ENCODE results near the gene GTSE1. TPM values are rescaled to one million over a fixed set of nuclear protein-coding genes. Genes with fewer than 3 reads are reported as not detected.
A peak's percentile ranks its signal among the peaks of the same experiment; 100 is the strongest.

The GTSE1 gene
- total and polyA plus RNA-seq, 2 donors (not counting 1 experiment from before 2014, with no cell fraction given), result 2.0 to 3.6 TPM

DNA sequence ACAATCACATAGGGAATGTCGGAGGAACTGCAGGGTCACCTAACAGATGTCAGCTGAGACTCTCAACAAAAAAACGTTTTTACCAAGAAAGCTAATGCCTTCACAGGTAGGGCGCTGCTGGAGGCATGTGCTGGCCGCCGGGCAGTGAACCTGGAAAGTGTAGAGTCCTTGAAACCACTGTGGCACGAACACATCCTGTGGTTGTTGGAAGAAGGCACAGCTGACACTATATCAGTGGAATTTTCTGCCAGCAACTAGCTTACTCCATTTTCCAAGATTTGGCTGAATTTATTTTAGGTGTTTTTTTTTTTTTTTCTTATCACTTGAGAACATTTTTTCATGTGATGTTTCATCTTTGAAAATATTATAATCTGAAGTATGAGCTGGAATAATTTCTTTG is 53.0 kb downstream of the GTSE1 start:
- Histone ChIP-seq H3K9me3 (ENCODE audit: control insufficient read depth, insufficient read depth, low read depth, low read length) (no peaks in the 10 kb centered on the region), H3K4me2 (ENCODE audit: extremely low read depth, insufficient read depth, low read length) (no peak overlapping the region), H3K79me2 (ENCODE audit: control insufficient read depth, insufficient read depth, low read length) (no peaks in the 10 kb centered on the region), H3K36me3 (ENCODE audit: control insufficient read depth, insufficient read depth, low read length) (peaks cover 33% of the 10 kb centered on the region), H3K27ac (ENCODE audit: insufficient read depth, low read length) (no peak overlapping the region), H3K9ac (ENCODE audit: insufficient read depth, low read length) (no peak overlapping the region), H4K20me1 (ENCODE audit: control insufficient read depth, extremely low read depth, insufficient read depth, low read length) (no peaks in the 10 kb centered on the region), H3K4me3 (replicated peaks in 1 of 4; ENCODE audit: control extremely low read depth in 1 of 4, insufficient read depth in 1 of 4, low read depth in 3 of 4, low read length in 4 of 4) (no peak overlapping the region), H3K27me3 (ENCODE audit: control insufficient read depth, insufficient read depth, low read length) (no peaks in the 10 kb centered on the region), H3K4me1 (ENCODE audit: control insufficient read depth, extremely low read depth, insufficient read depth, low read length) (no peaks in the 10 kb centered on the region), H2AFZ (ENCODE audit: low read length) (no peak overlapping the region)
- TF ChIP-seq, protein P1, sequence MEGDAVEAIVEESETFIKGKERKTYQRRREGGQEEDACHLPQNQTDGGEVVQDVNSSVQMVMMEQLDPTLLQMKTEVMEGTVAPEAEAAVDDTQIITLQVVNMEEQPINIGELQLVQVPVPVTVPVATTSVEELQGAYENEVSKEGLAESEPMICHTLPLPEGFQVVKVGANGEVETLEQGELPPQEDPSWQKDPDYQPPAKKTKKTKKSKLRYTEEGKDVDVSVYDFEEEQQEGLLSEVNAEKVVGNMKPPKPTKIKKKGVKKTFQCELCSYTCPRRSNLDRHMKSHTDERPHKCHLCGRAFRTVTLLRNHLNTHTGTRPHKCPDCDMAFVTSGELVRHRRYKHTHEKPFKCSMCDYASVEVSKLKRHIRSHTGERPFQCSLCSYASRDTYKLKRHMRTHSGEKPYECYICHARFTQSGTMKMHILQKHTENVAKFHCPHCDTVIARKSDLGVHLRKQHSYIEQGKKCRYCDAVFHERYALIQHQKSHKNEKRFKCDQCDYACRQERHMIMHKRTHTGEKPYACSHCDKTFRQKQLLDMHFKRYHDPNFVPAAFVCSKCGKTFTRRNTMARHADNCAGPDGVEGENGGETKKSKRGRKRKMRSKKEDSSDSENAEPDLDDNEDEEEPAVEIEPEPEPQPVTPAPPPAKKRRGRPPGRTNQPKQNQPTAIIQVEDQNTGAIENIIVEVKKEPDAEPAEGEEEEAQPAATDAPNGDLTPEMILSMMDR (conservative IDR thresholded peaks at IDR 0.05 in 1 of 2, IDR thresholded peaks at IDR 0.05 in 1 of 2; ENCODE audit: low read depth in 1 of 2, low read length in 2 of 2), result no peak
- TF ChIP-seq EZH2 (IDR thresholded peaks at IDR 0.05; ENCODE audit: low read length, missing control alignments), result no peak
- DNase-seq (ENCODE audit: low read depth in 2 of 2), result peak in 1 of 2 donors; percentile 66

DNA sequence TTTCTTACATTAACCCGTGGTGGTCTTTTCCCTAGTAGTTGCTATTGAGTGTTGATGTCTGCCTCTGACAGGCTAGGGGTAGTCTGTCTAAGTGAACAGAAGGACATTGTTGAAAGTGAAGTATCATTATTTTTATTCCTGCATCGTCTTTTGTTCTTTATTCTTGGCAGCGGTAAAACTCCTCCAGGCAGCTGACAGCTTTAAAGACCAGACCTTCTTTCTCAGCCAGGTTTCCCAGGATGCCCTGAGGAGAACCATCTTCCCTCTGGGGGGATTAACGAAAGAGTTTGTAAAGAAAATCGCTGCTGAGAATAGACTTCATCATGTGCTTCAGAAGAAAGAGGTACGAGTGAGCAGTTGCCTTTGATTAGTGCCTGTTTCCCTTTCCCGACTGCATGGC is 53.5 kb downstream of the GTSE1 start:
- TF ChIP-seq, protein P1 (conservative IDR thresholded peaks at IDR 0.05 in 1 of 2, IDR thresholded peaks at IDR 0.05 in 1 of 2; ENCODE audit: low read depth in 1 of 2, low read length in 2 of 2), result no peak
- no peak for TF ChIP-seq EZH2 (IDR thresholded peaks at IDR 0.05; ENCODE audit: low read length, missing control alignments)
- Histone ChIP-seq H3K9ac (ENCODE audit: insufficient read depth, low read length) (no peak overlapping the region), H3K27me3 (ENCODE audit: control insufficient read depth, insufficient read depth, low read length) (no peaks in the 10 kb centered on the region), H3K4me2 (ENCODE audit: extremely low read depth, insufficient read depth, low read length) (no peak overlapping the region), H3K9me3 (ENCODE audit: control insufficient read depth, insufficient read depth, low read depth, low read length) (no peaks in the 10 kb centered on the region), H2AFZ (ENCODE audit: low read length) (no peak overlapping the region), H4K20me1 (ENCODE audit: control insufficient read depth, extremely low read depth, insufficient read depth, low read length) (no peaks in the 10 kb centered on the region), H3K36me3 (ENCODE audit: control insufficient read depth, insufficient read depth, low read length) (peaks cover 35% of the 10 kb centered on the region), H3K4me3 (replicated peaks in 1 of 4; ENCODE audit: control extremely low read depth in 1 of 4, insufficient read depth in 1 of 4, low read depth in 3 of 4, low read length in 4 of 4) (no peak overlapping the region), H3K79me2 (ENCODE audit: control insufficient read depth, insufficient read depth, low read length) (no peaks in the 10 kb centered on the region), H3K4me1 (ENCODE audit: control insufficient read depth, extremely low read depth, insufficient read depth, low read length) (no peaks in the 10 kb centered on the region), H3K27ac (ENCODE audit: insufficient read depth, low read length) (no peak overlapping the region)
- no peak for DNase-seq (ENCODE audit: low read depth in 2 of 2)

DNA sequence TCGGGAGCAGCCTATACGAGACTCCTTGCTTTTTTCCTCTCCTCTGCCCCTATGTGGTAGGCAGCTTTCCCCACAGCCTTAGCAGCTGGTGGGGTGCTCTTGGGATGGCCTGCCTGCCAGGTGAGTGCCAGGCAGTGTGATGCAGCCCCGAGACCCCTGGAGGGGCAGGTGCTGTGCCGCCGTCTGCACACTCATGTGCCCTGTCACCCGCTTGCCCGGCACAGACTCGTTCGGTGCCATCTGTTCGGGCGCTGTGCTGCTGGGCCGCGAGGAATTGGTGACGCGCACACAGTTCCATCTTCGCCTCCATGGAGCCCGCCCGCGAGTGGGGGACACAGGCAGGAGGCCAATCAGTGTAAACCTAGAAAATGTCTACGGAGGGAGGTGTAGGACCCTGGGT is 54.0 kb downstream of the GTSE1 start:
- DNase-seq (ENCODE audit: low read depth in 2 of 2), result no peak
- no peaks in the 10 kb centered on the region for H4K20me1 ChIP-seq (ENCODE audit: control insufficient read depth, extremely low read depth, insufficient read depth, low read length)
- no peaks in the 10 kb centered on the region for H3K27me3 ChIP-seq (ENCODE audit: control insufficient read depth, insufficient read depth, low read length)
- H3K9ac ChIP-seq (ENCODE audit: insufficient read depth, low read length), result no peak overlapping the region
- H2AFZ ChIP-seq (ENCODE audit: low read length), result no peak overlapping the region
- H3K4me3 ChIP-seq (replicated peaks in 1 of 4; ENCODE audit: control extremely low read depth in 1 of 4, insufficient read depth in 1 of 4, low read depth in 3 of 4, low read length in 4 of 4), result no peak overlapping the region
- H3K27ac ChIP-seq (ENCODE audit: insufficient read depth, low read length), result no peak overlapping the region
- H3K36me3 ChIP-seq (ENCODE audit: control insufficient read depth, insufficient read depth, low read length), result peaks cover 36% of the 10 kb centered on the region
- H3K79me2 ChIP-seq (ENCODE audit: control insufficient read depth, insufficient read depth, low read length), result no peaks in the 10 kb centered on the region
- H3K4me1 ChIP-seq (ENCODE audit: control insufficient read depth, extremely low read depth, insufficient read depth, low read length), result no peaks in the 10 kb centered on the region
- TF ChIP-seq, protein P1 (conservative IDR thresholded peaks at IDR 0.05 in 1 of 2, IDR thresholded peaks at IDR 0.05 in 1 of 2; ENCODE audit: low read depth in 1 of 2, low read length in 2 of 2), result no peak
- no peak for TF ChIP-seq EZH2 (IDR thresholded peaks at IDR 0.05; ENCODE audit: low read length, missing control alignments)
- no peaks in the 10 kb centered on the region for H3K9me3 ChIP-seq (ENCODE audit: control insufficient read depth, insufficient read depth, low read depth, low read length)
- no peak overlapping the region for H3K4me2 ChIP-seq (ENCODE audit: extremely low read depth, insufficient read depth, low read length)

Data from fibroblast of lung (primary cell).